H9 (cell line): ENCODE measurements around the gene KRTDAP. TPM values are rescaled to one million over a fixed set of nuclear protein-coding genes. Genes with fewer than 3 reads are reported as not detected.

Experiments used
- DNase-seq: peaks from one replicate; pipeline ENCODE4 v3.0.0-alpha.2; 2017
- H2AFZ ChIP-seq: one replicate; pipeline ENCODE4 v1.6.1; 2013; ENCODE audit warnings: mild to moderate bottlenecking, low read length, control low read depth, moderate library complexity
- H2AK5ac ChIP-seq: 2 replicates; pipeline ENCODE4 v1.6.1; 2013; ENCODE audit warnings: low read length, control low read depth, mixed read lengths; ENCODE audit not compliant: insufficient read length
- H2BK120ac ChIP-seq: one replicate; pipeline ENCODE4 v1.6.1; 2013; ENCODE audit warnings: low read depth, mild to moderate bottlenecking, low read length, control low read depth, inconsistent platforms; ENCODE audit not compliant: poor library complexity, severe bottlenecking
- H2BK12ac ChIP-seq: 2 replicates; pipeline ENCODE4 v1.6.1; 2013; ENCODE audit warnings: low read length, control low read depth, mixed read lengths, low read depth; ENCODE audit not compliant: insufficient read length
- H2BK15ac ChIP-seq: 2 replicates; pipeline ENCODE4 v1.6.1; 2013; ENCODE audit warnings: low read depth, low read length, control low read depth
- H2BK20ac ChIP-seq: one replicate; pipeline ENCODE4 v1.6.1; 2013; ENCODE audit warnings: low read depth, mild to moderate bottlenecking, low read length, control low read depth, inconsistent platforms; ENCODE audit not compliant: poor library complexity, severe bottlenecking
- H2BK5ac ChIP-seq: 2 replicates; pipeline ENCODE4 v1.6.1; 2013; ENCODE audit warnings: low read length, control low read depth, mixed read lengths; ENCODE audit not compliant: insufficient read length
- H3K14ac ChIP-seq: 2 replicates; pipeline ENCODE4 v1.6.1; 2013; ENCODE audit warnings: low read length, control low read depth; ENCODE audit not compliant: insufficient read depth
- H3K18ac ChIP-seq: 2 replicates; pipeline ENCODE4 v1.6.1; 2013; ENCODE audit warnings: low read depth, mild to moderate bottlenecking, mixed read lengths, low read length, control low read depth; ENCODE audit not compliant: insufficient read length
- H3K23ac ChIP-seq: 2 replicates; pipeline ENCODE4 v1.6.1; 2013; ENCODE audit warnings: low read length, control low read depth, mixed read lengths, low read depth; ENCODE audit not compliant: insufficient read length
- H3K23me2 ChIP-seq: 2 replicates; pipeline ENCODE4 v1.6.1; 2013; ENCODE audit warnings: low read depth, mild to moderate bottlenecking, mixed read lengths, low read length, control low read depth; ENCODE audit not compliant: insufficient read length, poor library complexity, severe bottlenecking
- H3K27ac ChIP-seq: 2 replicates; pipeline ENCODE4 v1.5.1; 2013; ENCODE audit warnings: low read length, control low read depth, mixed read lengths, low read depth; ENCODE audit not compliant: insufficient read length
- H3K27me3 ChIP-seq: 2 replicates; pipeline ENCODE4 v1.6.1; 2013; ENCODE audit warnings: low read length, control low read depth, inconsistent platforms; ENCODE audit not compliant: insufficient read depth
- H3K4ac ChIP-seq: 2 replicates; pipeline ENCODE4 v1.6.1; 2013; ENCODE audit warnings: low read depth, mild to moderate bottlenecking, control low read depth, inconsistent platforms, low read length, moderate library complexity
- H3K4me1 ChIP-seq: 2 replicates; pipeline ENCODE4 v1.6.1; 2013; ENCODE audit warnings: low read length, control low read depth, inconsistent platforms; ENCODE audit not compliant: insufficient read depth
- H3K4me2 ChIP-seq: 2 replicates; pipeline ENCODE4 v1.6.1; 2013; ENCODE audit warnings: low read length, control low read depth, mixed read lengths; ENCODE audit not compliant: insufficient read length, insufficient read depth
- H3K56ac ChIP-seq: 2 replicates; pipeline ENCODE4 v1.6.1; 2013; ENCODE audit warnings: low read depth, mild to moderate bottlenecking, mixed read lengths, low read length, control low read depth; ENCODE audit not compliant: insufficient read length
- H3K79me1 ChIP-seq: 2 replicates; pipeline ENCODE4 v1.6.1; 2013; ENCODE audit warnings: low read depth, mild to moderate bottlenecking, moderate library complexity, low read length, control low read depth, inconsistent platforms; ENCODE audit not compliant: insufficient read depth, poor library complexity, severe bottlenecking
- H3K79me2 ChIP-seq: 2 replicates; pipeline ENCODE4 v1.6.1; 2013; ENCODE audit warnings: low read length, control low read depth, inconsistent platforms; ENCODE audit not compliant: insufficient read depth
- H3K9ac ChIP-seq: 2 replicates; pipeline ENCODE4 v1.6.1; 2013; ENCODE audit warnings: low read length, control low read depth, mixed read lengths; ENCODE audit not compliant: insufficient read length; ENCODE audit errors: extremely low read depth
- H3K9me3 ChIP-seq: one replicate; pipeline ENCODE4 v1.6.1; 2013; ENCODE audit warnings: low read depth, low read length, inconsistent platforms; ENCODE audit not compliant: control insufficient read depth
- H3T11ph ChIP-seq: one replicate; pipeline ENCODE4 v1.6.1; 2013; ENCODE audit warnings: mild to moderate bottlenecking, low read length, control low read depth, inconsistent platforms
- H4K20me1 ChIP-seq: one replicate; pipeline ENCODE4 v1.6.1; 2013; ENCODE audit not compliant: control insufficient read depth, insufficient read length, insufficient read depth
- H4K5ac ChIP-seq: 2 replicates; pipeline ENCODE4 v1.6.1; 2013; ENCODE audit warnings: low read depth, mild to moderate bottlenecking, mixed read lengths, low read length, control low read depth; ENCODE audit not compliant: insufficient read length
- H4K8ac ChIP-seq: replicated peaks from 2 replicates; pipeline ENCODE4 v1.6.1; 2013; ENCODE audit warnings: low read length, control low read depth, mixed read lengths, low read depth; ENCODE audit not compliant: insufficient read length
- H4K91ac ChIP-seq: 2 replicates; pipeline ENCODE4 v1.6.1; 2013; ENCODE audit warnings: low read depth, mild to moderate bottlenecking, moderate library complexity, mixed read lengths, low read length, control low read depth; ENCODE audit not compliant: insufficient read length
- H3K27ac Mint-ChIP-seq, 3 experiments: 2 replicates in 2 of 3; 3 replicates in 1 of 3; pipeline ENCODE4 v1.8.0; 2020 to 2021; ENCODE audit warnings: mixed read lengths in 3 of 3, mild to moderate bottlenecking in 1 of 3, moderate library complexity in 1 of 3
- H3K27me3 Mint-ChIP-seq: 2 replicates; pipeline ENCODE4 v1.8.0; 2021; ENCODE audit warnings: low read depth, mild to moderate bottlenecking, moderate library complexity, mixed read lengths
- H3K36me3 Mint-ChIP-seq, 3 experiments: 2 replicates in 2 of 3; 3 replicates in 1 of 3; pipeline ENCODE4 v1.8.0; 2020 to 2021; ENCODE audit warnings: low read depth in 3 of 3, mixed read lengths in 3 of 3; ENCODE audit not compliant: insufficient read depth in 1 of 3
- H3K4me1 Mint-ChIP-seq, 2 experiments: 2 replicates each; pipeline ENCODE4 v1.8.0; 2020; ENCODE audit warnings: mixed read lengths in 2 of 2
- H3K4me3 Mint-ChIP-seq, 2 experiments: 2 replicates in 1 of 2; 3 replicates in 1 of 2; pipeline ENCODE4 v1.8.0; 2020 to 2021; ENCODE audit warnings: mild to moderate bottlenecking in 2 of 2, mixed read lengths in 2 of 2, moderate library complexity in 1 of 2
- H3K9me3 Mint-ChIP-seq, 2 experiments: 2 replicates in 1 of 2; 3 replicates in 1 of 2; pipeline ENCODE4 v1.8.0; 2020; ENCODE audit warnings: mild to moderate bottlenecking in 2 of 2, mixed read lengths in 2 of 2, moderate library complexity in 1 of 2
- CTCF ChIP-seq: fragments of 200-600 bp; sonication (generic); conservative IDR thresholded peaks from 3 replicates; pipeline ENCODE4 v1.8.0; 2021; ENCODE audit warnings: antibody characterized with exemption, mild to moderate bottlenecking
- WGBS: extraction: QIAGEN DNeasy Blood & Tissue Kit; methylation state at CpG from one replicate; pipeline ENCODE4 v1.1.7; 2013; ENCODE audit warnings: missing lambda C conversion rate, low lambda C conversion rate, mixed read lengths; ENCODE audit not compliant: insufficient read length; ENCODE audit errors: extremely low coverage; 5-methylcytosine and 5-hydroxymethylcytosine counted together
- total RNA-seq: library from RNA; stranded (reverse); gene quantifications from 2 replicates; pipeline ENCODE4 v1.2.1, GENCODE V29; 2021

Gene KRTDAP
- total RNA-seq, 1 experiment from 2014 or later: 0.87 TPM

GRCh38 chr19:35510626-35510964, 20.3 kb upstream of the KRTDAP start:
- H3K27ac Mint-ChIP-seq: peak overlapping the region in 1 of 3 experiments; percentile 99; a peak in 1 of 7 replicates
- H3K79me2 ChIP-seq: peaks cover 4% of the 10 kb centered on the region; the same call in 1 of the 2 replicates
- no peak overlapping the region for H4K5ac ChIP-seq
- peaks cover 22 to 40% of the 10 kb centered on the region in 2 experiments for H3K4me1 Mint-ChIP-seq
- no peak overlapping the region for H4K8ac ChIP-seq
- no peaks in the 10 kb centered on the region for H3K79me1 ChIP-seq
- no peak overlapping the region for H2BK120ac ChIP-seq
- no peak overlapping the region for H4K91ac ChIP-seq
- no peak for DNase-seq
- H3K14ac ChIP-seq: no peak overlapping the region
- H3K27me3 ChIP-seq: no peaks in the 10 kb centered on the region; the same call in 1 of the 2 replicates
- H3K23ac ChIP-seq: no peak overlapping the region
- H2BK12ac ChIP-seq: no peak overlapping the region
- H4K20me1 ChIP-seq: no peaks in the 10 kb centered on the region
- no peak overlapping the region for H2AK5ac ChIP-seq
- H3K4ac ChIP-seq: no peak overlapping the region
- peaks cover 12% of the 10 kb centered on the region for H3K23me2 ChIP-seq
- H3K9ac ChIP-seq: no peak overlapping the region
- H3K4me3 Mint-ChIP-seq: peak overlapping the region; percentile 97 to 98; a peak in 4 of 5 replicates
- peaks cover 26% of the 10 kb centered on the region for H3K27me3 Mint-ChIP-seq
- H3K56ac ChIP-seq: no peak overlapping the region
- peak; percentile 3; the same call in 1 of the 3 replicates for TF ChIP-seq CTCF
- H3K4me2 ChIP-seq: peak overlapping the region; percentile 94
- H3K27ac ChIP-seq: no peak overlapping the region
- H3K18ac ChIP-seq: no peak overlapping the region
- no peaks in the 10 kb centered on the region for H3K9me3 Mint-ChIP-seq
- no peak overlapping the region for H3T11ph ChIP-seq
- H2BK20ac ChIP-seq: no peak overlapping the region
- no peak overlapping the region for H2BK5ac ChIP-seq
- no peaks in the 10 kb centered on the region for H3K4me1 ChIP-seq
- no CpG with 5 or more reads among the region's 15 CpGs for WGBS
- no peaks in the 10 kb centered on the region for H3K9me3 ChIP-seq
- no peak overlapping the region for H2BK15ac ChIP-seq
- peaks cover 24 to 28% (median 27%) of the 10 kb centered on the region in 3 experiments for H3K36me3 Mint-ChIP-seq
- no peak overlapping the region for H2AFZ ChIP-seq
